IPS-11a (cell line): Measurements from ENCODE around the gene VIPR2.
"Not testable (repeated sequence)": the region's sequence is repeated elsewhere in the genome, so short reads cannot be mapped to it uniquely, and the experiment has no call there.

Experiments used
- H3K4me3 ChIP-seq: one replicate; pipeline ENCODE4 v1.5.1; 2013; ENCODE audit warnings: low read depth, low read length, control low read depth

Gene VIPR2

GRCh38 chr7:159140170-159140910 lies 4.3 kb downstream of the VIPR2 start:
- H3K4me3 ChIP-seq: no peak overlapping the region

GRCh38 chr7:159139639-159140038 lies 5.0 kb downstream of the VIPR2 start:
- H3K4me3 ChIP-seq: no peak overlapping the region

DNA sequence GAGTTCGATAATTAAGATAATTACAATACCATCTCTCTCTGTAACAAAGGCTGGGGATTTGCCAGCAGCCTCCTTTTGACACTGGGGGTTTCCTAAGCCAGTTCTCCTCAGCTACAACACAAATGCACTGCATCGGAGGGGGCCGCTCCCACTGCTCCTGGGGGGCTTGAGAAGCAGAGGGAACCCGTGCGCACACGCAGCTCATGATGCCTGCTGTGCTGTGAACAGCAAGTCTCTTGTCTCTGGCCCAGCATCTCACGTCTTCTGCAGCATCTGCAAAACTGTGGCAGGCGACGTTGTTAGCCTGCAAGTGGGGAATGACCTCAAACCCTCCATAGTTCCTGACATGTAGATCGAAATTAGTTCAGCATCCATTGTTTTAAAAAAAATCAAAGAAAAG lies 5.5 kb downstream of the VIPR2 start:
- no peak overlapping the region for H3K4me3 ChIP-seq

GRCh38 chr7:159138508-159138907 lies 6.2 kb downstream of the VIPR2 start:
- no peak overlapping the region for H3K4me3 ChIP-seq

- H3K4me3 ChIP-seq: no peak overlapping the region
Observed at GRCh38 chr7:159137906-159138305, 6.8 kb downstream of the VIPR2 start.

DNA sequence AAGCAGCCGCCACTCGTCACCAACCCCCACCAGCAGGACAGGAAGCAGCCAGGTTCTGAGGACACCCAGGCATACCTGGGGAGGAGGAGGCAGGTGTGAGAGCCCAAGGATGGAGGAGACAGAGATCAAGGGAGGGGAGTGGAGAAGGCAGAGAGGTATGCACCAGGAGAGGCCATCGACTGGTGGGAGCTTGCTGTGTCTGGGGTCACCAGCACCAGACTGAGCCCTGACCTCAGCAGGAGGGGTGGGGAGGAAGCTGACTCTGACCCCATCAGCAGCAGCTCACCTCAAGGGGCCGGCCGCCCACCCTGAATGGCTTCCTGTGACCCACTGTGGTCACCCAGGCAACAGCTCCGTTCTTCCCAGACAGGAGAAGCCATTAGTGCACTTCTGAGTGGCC lies 7.8 kb downstream of the VIPR2 start:
- no peak overlapping the region for H3K4me3 ChIP-seq

- no peak overlapping the region for H3K4me3 ChIP-seq
Observed at GRCh38 chr7:159136442-159136841, 8.2 kb downstream of the VIPR2 start.

DNA sequence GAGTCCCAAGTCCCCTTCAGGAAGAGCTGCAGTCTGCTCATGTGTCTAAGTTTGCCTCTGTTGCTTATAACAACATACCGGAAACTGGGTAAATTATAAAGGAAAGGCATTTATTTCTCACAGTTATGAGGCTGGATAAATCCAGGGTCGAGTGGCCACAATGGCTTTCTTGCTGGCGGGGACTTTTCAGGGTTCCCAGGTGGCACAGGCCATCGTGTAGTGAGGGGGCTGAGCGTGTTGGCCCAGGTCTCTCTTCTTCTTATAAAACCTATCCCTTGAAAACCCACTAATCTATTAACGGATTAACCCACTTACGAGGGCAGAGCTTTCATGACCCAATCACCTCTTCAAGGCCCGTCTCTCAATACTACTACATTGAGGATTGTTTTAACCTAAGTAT lies 8.7 kb downstream of the VIPR2 start:
- no peak overlapping the region for H3K4me3 ChIP-seq

DNA sequence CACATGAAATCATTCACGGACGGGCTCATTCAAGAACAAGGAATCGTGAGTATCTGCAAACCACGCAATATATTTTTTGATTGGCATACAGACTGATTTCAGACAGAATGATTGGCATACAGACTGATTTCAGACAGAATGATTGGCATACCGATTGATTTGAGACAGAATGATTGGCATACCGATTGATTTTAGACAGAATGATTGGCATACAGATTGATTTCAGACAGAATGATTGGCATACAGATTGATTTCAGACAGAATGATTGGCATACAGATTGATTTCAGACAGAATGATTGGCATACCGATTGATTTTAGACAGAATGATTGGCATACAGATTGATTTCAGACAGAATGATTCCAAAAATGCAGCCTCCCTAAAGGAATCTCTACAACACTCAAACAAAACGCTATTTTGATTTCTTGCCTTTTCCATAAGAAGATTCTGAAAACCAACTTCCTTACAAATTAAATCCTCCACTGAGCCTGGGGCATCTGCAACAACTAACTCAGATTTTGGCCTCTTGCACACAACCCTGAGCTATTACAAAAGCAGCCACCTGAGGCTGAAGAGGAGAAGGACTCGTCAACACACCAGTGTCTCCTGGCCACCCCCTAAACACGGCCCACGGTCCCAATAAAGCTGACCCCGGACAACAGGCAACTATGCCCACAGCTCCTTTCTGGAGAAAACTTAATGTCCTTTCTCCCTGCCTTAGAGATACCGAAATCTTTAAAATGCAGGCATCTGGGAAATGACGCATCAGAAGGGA lies 11.8 kb downstream of the VIPR2 start:
- not testable (repeated sequence) for H3K4me3 ChIP-seq

GRCh38 chr7:159130820-159131219 lies 13.8 kb downstream of the VIPR2 start:
- no peak overlapping the region for H3K4me3 ChIP-seq

- H3K4me3 ChIP-seq: no peak overlapping the region
Observed at GRCh38 chr7:159130199-159130775, 14.4 kb downstream of the VIPR2 start.

DNA sequence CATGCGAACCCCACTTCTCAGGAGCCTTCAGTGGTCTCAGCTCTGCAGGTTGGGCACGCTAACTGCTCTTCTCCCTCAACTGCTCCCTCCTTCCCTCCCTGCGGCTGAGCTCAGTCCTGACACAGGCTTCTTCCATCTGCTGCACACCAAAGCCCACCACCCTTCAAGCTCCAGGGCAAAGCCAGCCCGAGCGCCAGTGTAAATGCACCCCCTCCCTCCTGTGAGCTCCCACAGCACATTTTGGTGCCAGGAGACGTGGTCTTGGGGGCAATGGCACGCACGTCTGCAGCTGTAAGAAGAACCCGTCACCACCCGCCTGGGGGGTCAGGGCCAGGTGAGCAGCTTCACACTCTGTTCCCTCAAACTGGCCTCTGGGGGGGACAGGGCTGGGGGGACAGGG lies 15.9 kb downstream of the VIPR2 start:
- H3K4me3 ChIP-seq: no peak overlapping the region

- no peak overlapping the region for H3K4me3 ChIP-seq
Observed at GRCh38 chr7:159127691-159128642, 16.7 kb downstream of the VIPR2 start.

GRCh38 chr7:159126311-159127260 lies 18.1 kb downstream of the VIPR2 start:
- H3K4me3 ChIP-seq: no peak overlapping the region

- H3K4me3 ChIP-seq: no peak overlapping the region
Observed at GRCh38 chr7:159125955-159126270, 18.8 kb downstream of the VIPR2 start.

DNA sequence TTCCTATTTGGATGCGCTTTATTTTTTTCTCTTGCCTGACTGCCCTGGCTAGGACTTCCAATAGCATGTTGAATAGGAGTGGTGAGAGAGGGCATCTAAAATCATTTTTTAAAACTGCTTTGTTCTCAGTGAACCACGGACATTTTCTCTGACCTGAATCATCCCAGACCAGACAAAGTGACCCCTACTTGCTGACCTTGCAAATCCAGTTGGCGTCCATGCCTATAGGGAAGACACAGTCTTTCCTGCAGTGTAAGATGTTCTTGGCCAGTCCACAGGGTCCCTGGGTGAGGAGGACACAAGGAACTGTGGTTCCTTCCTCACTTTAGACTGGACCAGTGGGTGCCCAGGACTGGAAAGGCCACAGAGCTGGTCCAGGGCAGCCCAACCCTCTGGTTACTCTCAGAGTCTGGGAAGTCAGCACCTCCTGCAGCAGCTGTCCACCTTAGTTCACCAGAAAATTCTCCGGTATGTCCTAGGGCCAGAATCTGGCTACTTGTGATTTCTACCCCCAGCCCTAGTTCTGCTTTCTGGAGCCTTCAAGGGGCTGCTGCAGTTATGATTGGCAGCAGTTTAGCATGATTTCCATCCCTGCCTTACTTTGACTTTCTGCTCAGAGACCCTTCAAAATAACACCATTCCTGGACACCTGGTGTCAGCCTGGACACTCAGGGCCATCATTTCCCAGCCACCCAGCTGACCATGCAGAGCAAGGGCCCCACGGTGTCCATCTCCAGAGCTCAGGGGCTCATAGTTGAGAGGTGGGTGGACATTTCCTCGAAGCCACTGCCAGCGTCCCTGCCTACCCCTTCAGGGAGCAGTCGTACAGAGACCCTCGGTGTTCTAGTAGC lies 19.3 kb downstream of the VIPR2 start:
- no peak overlapping the region for H3K4me3 ChIP-seq

- H3K4me3 ChIP-seq: not testable (repeated sequence)
Observed at GRCh38 chr7:159123793-159124192, 20.9 kb downstream of the VIPR2 start.

DNA sequence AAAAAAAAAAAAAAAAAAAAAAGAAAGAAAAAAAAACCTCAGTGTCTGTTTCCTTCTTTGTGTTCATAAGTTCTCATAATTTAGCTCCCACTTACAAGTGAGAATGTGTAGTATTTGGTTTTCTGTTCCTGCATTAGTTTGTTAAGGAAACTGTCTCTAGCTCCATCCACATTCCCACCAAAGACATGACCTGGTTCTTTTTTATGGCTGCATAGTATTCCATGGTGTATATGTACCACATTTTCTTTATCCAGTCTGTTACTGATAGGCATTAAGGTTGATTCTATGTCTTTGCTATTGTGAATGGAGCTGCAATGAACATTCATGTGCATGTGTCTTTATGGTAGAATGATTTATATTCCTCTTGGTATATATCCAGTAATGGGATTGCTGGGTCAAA lies 21.4 kb downstream of the VIPR2 start:
- H3K4me3 ChIP-seq: not testable (repeated sequence)

- no peak overlapping the region for H3K4me3 ChIP-seq
Observed at GRCh38 chr7:159122276-159122675, 22.4 kb downstream of the VIPR2 start.
